Psoas muscle (tissue), 8 donors: ENCODE data around the gene PHF20. TPM values are rescaled to one million over a fixed set of nuclear protein-coding genes. Genes with fewer than 3 reads are reported as not detected.

Experiments used
- ATAC-seq, 4 donors: fragments of 200-7000 bp; cut with Tn5 transposase; one replicate each; pipeline ENCODE4 v1.9.1; 2020; ENCODE audit warnings: moderate library complexity in 3 of 4, mild to moderate bottlenecking in 2 of 4
- DNase-seq, 2 donors: peaks; one replicate each; pipeline ENCODE4 v3.0.0-alpha.2; 2020
- H3K27ac ChIP-seq: fragments of 200-600 bp; one replicate; pipeline ENCODE4 v1.8.0; 2022
- H3K27me3 ChIP-seq, 3 donors: fragments of 200-600 bp in 1 of 3; one replicate each; pipeline versions ENCODE4 v1.6.1 to v1.8.0; 2013 to 2022; ENCODE audit warnings: low read length in 2 of 3, mild to moderate bottlenecking in 2 of 3, moderate library complexity in 1 of 3; ENCODE audit not compliant: insufficient read depth in 3 of 3
- H3K36me3 ChIP-seq, 2 donors: fragments of 200-600 bp in 1 of 2; one replicate each; pipeline versions ENCODE4 v1.6.1 to v1.8.0; 2013 to 2022; ENCODE audit warnings: low read depth in 1 of 2, mild to moderate bottlenecking in 1 of 2, moderate library complexity in 1 of 2; ENCODE audit not compliant: insufficient read depth in 1 of 2
- H3K4me1 ChIP-seq: fragments of 200-600 bp; one replicate; pipeline ENCODE4 v1.8.0; 2022
- H3K4me3 ChIP-seq: fragments of 200-600 bp; one replicate; pipeline ENCODE4 v1.8.0; 2022; ENCODE audit warnings: mild to moderate bottlenecking
- H3K9me3 ChIP-seq: fragments of 200-600 bp; one replicate; pipeline ENCODE4 v1.8.0; 2022
- WGBS, 3 donors: extraction: QIAGEN DNeasy Blood & Tissue Kit; methylation state at CpG; one replicate each; pipeline versions ENCODE4 v1.1.6 to v1.1.7; 2013; 5-methylcytosine and 5-hydroxymethylcytosine counted together
- intact Hi-C, 2 donors: fragments of 100-400 bp; cut with DNase I; formaldehyde crosslinking; loops; one replicate each; pipeline versions ENCODE4 v1.11.0 to v1.14.2; 2022
- polyA plus RNA-seq, 3 donors: library from polyadenylated mRNA; stranded (reverse); fragments of 200-250 nt; gene quantifications; one replicate each; pipeline ENCODE4 v1.2.3, GENCODE V29; 2013
- total RNA-seq, 4 donors: library from RNA; stranded (reverse); fragmentation: NEBNext Ultra II Directional in 2 of 4; extraction: Animal tissue kit (Norgen Biotek cat#: 25700) in 2 of 4; gene quantifications; one replicate each; pipeline versions ENCODE4 v1.2.1 to v1.2.4, GENCODE V29; 2021 to 2023
- TF ChIP-seq, protein P1 (sequence below): fragments of 200-600 bp; IDR thresholded peaks from one replicate; pipeline ENCODE4 v1.8.0; 2022; ENCODE audit warnings: antibody characterized with exemption
- donor health status: healthy with polysubstance abuse.
- donor health status: DM: no; HTN: no; CAD: no; lungs with moderate emphysema.
- donor health status: Bipolar disorder and iron deficiency.
- donor health status: healthy.
- donor health status: DM: yes; HTN: yes; CAD: no.
- donor health status: DM: no; HTN: no; CAD: no.
- donor health status: DM: no; HTN: no; CAD: no.
- donor health status: DM: yes; HTN: yes; CAD: no.

The PHF20 gene
- total and polyA plus RNA-seq, 7 donors, result 32.1 to 97.9 (median 58.6) TPM

DNA sequence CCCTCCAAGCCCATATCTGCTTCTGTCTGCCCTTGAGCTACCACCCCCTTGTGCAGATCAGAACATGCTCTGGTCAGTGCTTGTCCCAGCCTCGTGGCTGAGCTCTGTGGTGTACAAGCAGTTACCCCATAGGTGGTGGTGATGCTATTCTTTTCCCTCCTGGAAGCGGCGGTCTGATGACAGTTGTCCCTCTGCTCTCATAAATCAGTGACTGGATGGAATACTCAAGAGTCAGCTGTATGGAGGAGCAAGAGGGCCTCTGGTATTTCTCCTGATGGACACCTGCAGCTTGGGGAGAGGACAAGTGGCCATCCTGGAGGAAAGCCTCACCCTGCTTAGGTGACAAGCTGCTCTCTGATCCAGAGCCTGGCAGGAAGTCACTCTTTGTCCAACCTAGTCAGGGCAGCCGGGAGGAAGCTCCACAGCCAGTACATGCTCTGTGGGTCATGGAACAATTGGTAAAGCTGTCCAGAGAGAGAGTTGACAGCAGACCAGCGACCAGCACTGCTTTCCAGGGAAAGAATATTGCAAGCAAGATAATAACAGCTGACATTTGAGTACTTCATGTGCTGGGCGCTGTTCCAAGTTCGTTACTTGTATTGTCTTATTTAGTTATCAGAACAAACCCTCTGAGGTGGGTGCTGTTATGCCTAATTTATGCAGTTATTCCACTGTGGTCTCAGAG is 135.3 kb downstream of the PHF20 start:
- 36 to 59% (median 40%) methylated on average over 7 of the region's 7 CpGs for WGBS, 3 donors

DNA sequence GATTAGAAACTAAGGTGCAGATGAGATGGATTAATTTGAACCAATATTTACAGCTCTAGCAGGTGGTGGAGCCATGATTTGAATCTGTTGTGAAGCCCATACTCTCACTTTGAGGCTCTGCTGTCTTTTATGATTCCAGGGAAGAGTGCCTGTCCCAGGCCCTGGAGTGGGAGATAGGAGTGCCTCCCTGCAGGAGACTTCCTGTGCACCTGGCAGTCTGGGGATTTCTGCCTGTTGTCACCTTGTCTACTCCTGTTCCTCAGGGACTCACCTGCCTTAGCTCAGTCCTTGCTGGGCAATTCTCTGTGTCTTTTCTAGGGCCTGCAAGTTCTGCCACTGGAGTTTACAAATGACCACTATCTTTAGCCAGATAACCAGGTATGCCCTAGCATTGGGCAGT is 136.2 kb downstream of the PHF20 start:
- Histone ChIP-seq H3K4me1 (peaks cover 14% of the 10 kb centered on the region), H3K27ac (no peak overlapping the region), H3K36me3 (peaks cover 0 to 11% of the 10 kb centered on the region in 2 donors), H3K9me3 (no peaks in the 10 kb centered on the region), H3K4me3 (no peak overlapping the region), H3K27me3 (no peaks in the 10 kb centered on the region)
- DNase-seq, result no peak
- TF ChIP-seq, protein P1, sequence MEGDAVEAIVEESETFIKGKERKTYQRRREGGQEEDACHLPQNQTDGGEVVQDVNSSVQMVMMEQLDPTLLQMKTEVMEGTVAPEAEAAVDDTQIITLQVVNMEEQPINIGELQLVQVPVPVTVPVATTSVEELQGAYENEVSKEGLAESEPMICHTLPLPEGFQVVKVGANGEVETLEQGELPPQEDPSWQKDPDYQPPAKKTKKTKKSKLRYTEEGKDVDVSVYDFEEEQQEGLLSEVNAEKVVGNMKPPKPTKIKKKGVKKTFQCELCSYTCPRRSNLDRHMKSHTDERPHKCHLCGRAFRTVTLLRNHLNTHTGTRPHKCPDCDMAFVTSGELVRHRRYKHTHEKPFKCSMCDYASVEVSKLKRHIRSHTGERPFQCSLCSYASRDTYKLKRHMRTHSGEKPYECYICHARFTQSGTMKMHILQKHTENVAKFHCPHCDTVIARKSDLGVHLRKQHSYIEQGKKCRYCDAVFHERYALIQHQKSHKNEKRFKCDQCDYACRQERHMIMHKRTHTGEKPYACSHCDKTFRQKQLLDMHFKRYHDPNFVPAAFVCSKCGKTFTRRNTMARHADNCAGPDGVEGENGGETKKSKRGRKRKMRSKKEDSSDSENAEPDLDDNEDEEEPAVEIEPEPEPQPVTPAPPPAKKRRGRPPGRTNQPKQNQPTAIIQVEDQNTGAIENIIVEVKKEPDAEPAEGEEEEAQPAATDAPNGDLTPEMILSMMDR, result no peak
- intact Hi-C loops, result loop anchor here in 1 of 2 donors (10.0 kb wide), 1 partner anchor 313 kb away; no protein-coding TSS in a partner anchor
- no peak for ATAC-seq

More for the DNA sequence above, 135.3 kb downstream of the PHF20 start:
- Histone ChIP-seq H3K27me3 (no peaks in the 10 kb centered on the region), H3K36me3 (peaks cover 0 to 4% of the 10 kb centered on the region in 2 donors), H3K27ac (peak overlapping the region; percentile 71), H3K4me1 (peaks cover 21% of the 10 kb centered on the region), H3K4me3 (no peak overlapping the region), H3K9me3 (no peaks in the 10 kb centered on the region)
- ATAC-seq (peak; percentile 76 to 94 (median 90)), DNase-seq (peak; percentile 28 to 54)
- intact Hi-C loops, result loop anchor here in 1 of 2 donors (10.0 kb wide), 1 partner anchor 312 kb away; no protein-coding TSS in a partner anchor
- TF ChIP-seq, protein P1, result no peak

DNA sequence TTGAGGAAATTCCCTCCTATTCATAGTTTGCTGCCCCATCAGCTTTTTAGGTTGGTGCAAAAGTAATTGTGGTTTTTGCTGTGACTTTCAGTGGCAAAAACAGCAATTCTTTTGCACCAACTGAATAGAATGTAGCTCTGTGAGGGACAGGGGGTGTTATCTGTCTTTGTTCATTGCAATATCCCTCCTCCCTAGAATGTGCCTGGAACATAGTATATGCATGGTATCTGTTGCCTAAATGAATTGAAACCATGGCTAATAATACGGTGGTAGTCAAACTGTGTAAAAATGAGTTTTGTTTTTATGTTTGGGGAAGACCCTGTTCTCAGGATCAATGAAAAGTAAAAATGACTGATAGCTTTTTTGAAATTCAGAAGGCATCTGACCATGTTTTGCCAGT is 137.4 kb downstream of the PHF20 start:
- Histone ChIP-seq H3K27ac (no peak overlapping the region), H3K4me3 (no peak overlapping the region), H3K9me3 (no peaks in the 10 kb centered on the region), H3K4me1 (peaks cover 14% of the 10 kb centered on the region), H3K36me3 (peaks cover 4 to 23% of the 10 kb centered on the region in 2 donors), H3K27me3 (no peaks in the 10 kb centered on the region)
- intact Hi-C loops, result loop anchor here in 1 of 2 donors (10.0 kb wide), 1 partner anchor 314 kb away; no protein-coding TSS in a partner anchor
- TF ChIP-seq, protein P1, result no peak
- DNase-seq, result no peak
- 90 to 94% (median 92%) methylated on average over 1 of the region's 1 CpG for WGBS, 3 donors
- no peak for ATAC-seq

DNA sequence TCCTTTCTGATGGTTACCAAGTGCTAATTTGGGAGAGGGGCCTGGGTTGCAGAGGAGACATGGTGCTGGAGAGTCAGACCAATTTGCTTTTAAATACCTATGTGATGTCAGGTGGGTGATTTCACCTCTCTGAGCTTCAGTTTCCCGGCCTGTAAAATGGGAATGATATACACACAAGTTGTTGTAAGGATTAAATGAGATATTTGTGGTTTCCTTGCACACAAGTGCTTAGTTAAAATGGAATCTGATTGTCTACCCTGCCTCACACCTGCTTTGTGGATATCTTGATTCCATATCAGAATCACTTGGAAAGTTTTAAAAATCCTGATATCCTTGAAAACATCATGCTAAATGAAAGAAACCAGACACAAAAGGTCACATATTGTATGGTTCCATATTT is 138.0 kb downstream of the PHF20 start:
- 97 to 100% (median 100%) methylated on average over 1 of the region's 1 CpG for WGBS, 3 donors
- Histone ChIP-seq H3K27ac (no peak overlapping the region), H3K36me3 (peaks cover 4 to 29% of the 10 kb centered on the region in 2 donors), H3K27me3 (no peaks in the 10 kb centered on the region), H3K4me1 (peaks cover 14% of the 10 kb centered on the region), H3K9me3 (no peaks in the 10 kb centered on the region), H3K4me3 (no peak overlapping the region)
- intact Hi-C loops, result loop anchor here in 1 of 2 donors (10.0 kb wide), 1 partner anchor 315 kb away; no protein-coding TSS in a partner anchor
- ATAC-seq, result no peak
- DNase-seq, result no peak
- TF ChIP-seq, protein P1, result no peak
